HG02852 (cell line): ENCODE results near the gene KDM7A.

Experiments
- ATAC-seq: cut with Tn5 transposase; IDR thresholded peaks from one replicate; pipeline ENCODE4 v1.9.1; 2021; ENCODE audit warnings: mild to moderate bottlenecking, moderate library complexity; ENCODE audit not compliant: unreplicated experiment

Gene KDM7A

DNA sequence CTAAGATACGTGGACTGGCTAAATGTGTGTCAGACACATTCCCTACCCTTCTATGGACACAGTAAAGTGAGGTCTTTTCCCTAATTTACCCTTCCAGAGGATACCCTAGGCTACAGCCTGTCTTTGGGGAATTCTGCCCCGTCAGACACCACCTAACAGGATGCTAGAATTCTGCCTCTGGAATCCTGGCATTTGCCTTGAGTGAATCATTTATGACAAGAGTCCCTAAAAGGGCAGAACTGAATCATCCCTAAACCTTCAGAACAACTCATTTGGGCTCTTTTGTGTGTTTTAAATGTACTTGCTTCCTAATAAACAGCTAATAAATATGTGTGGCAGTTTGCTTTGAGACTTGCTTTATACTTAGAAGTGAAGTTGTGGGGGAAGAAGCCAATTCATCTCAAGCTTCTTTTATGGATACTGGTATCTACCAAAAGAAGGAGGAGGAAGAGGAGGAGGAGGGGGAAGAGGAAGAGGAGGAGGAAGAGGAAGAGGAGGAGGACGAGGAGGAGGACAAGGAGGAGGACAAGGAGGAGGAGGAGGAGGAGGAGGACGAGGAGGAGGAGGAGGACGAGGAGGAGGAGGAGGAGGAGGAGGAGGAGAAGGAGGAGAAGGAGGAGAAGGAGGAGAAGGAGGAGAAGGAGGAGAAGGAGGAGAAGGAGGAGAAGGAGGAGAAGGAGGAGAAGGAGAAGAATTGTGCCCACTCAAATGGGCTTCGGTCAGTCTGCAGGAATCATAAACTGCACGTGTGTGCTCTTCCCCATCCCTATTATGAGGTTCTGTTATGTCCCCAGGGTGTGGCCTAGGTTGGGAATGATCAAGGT is 141.2 kb downstream of the KDM7A start:
- ATAC-seq = no peak
